Testis (tissue), 2 donors: ENCODE measurements around the gene COL4A2.
"Not testable (repeated sequence)": the region's sequence is repeated elsewhere in the genome, so short reads cannot be mapped to it uniquely, and the experiment has no call there.

Experiments used
- POLR2A ChIP-seq: fragments of 450-650 bp; IDR thresholded peaks from one replicate; pipeline ENCODE4 v1.6.1; 2017; ENCODE audit warnings: antibody characterized with exemption, mild to moderate bottlenecking, moderate library complexity
- TF ChIP-seq, protein P1 (sequence below), 3 experiments: fragments of 450-650 bp in 2 of 3; fragments of 200-600 bp in 1 of 3; sonication (generic) in 1 of 3; IDR thresholded peaks; one replicate each; pipeline ENCODE4 v1.5.1; 2016 to 2019; ENCODE audit warnings: antibody characterized with exemption in 3 of 3, mild to moderate bottlenecking in 2 of 3, moderate library complexity in 1 of 3

DNA sequence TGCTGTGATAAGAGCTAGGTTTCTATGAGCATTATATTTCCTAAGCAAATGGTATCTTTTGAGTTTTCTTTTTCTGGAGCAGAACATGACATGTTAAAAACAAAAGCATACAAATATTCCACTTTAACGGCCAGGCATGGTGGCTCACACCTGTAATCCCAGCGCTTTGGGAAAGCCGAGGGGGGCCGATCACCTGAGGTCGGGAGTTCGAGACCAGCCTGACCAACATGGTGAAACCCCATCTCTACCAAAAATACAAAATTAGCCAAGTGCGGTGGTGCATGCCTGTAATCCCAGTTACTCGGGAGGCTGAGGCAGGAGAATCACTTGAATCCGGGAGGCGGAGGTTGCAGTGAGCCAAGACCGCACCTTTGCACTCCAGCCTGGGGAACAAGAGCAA lies 146.0 kb downstream of the COL4A2 start:
- TF ChIP-seq, protein P1, sequence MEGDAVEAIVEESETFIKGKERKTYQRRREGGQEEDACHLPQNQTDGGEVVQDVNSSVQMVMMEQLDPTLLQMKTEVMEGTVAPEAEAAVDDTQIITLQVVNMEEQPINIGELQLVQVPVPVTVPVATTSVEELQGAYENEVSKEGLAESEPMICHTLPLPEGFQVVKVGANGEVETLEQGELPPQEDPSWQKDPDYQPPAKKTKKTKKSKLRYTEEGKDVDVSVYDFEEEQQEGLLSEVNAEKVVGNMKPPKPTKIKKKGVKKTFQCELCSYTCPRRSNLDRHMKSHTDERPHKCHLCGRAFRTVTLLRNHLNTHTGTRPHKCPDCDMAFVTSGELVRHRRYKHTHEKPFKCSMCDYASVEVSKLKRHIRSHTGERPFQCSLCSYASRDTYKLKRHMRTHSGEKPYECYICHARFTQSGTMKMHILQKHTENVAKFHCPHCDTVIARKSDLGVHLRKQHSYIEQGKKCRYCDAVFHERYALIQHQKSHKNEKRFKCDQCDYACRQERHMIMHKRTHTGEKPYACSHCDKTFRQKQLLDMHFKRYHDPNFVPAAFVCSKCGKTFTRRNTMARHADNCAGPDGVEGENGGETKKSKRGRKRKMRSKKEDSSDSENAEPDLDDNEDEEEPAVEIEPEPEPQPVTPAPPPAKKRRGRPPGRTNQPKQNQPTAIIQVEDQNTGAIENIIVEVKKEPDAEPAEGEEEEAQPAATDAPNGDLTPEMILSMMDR (IDR thresholded peaks at IDR 0.05) = not testable (repeated sequence)
- not testable (repeated sequence) for TF ChIP-seq POLR2A
